GM21737 (cell line): ENCODE data around the gene DDT.
"Not testable (repeated sequence)": the region's sequence is repeated elsewhere in the genome, so short reads cannot be mapped to it uniquely, and the experiment has no call there.

Experiments
- ATAC-seq: cut with Tn5 transposase; IDR thresholded peaks from one replicate; pipeline ENCODE4 v1.9.1; 2021; ENCODE audit warnings: mild to moderate bottlenecking, moderate library complexity; ENCODE audit not compliant: unreplicated experiment

The DDT gene

GRCh38 chr22:23953485-23953884 is 20.8 kb downstream of the DDT start:
- not testable (repeated sequence) for ATAC-seq

DNA sequence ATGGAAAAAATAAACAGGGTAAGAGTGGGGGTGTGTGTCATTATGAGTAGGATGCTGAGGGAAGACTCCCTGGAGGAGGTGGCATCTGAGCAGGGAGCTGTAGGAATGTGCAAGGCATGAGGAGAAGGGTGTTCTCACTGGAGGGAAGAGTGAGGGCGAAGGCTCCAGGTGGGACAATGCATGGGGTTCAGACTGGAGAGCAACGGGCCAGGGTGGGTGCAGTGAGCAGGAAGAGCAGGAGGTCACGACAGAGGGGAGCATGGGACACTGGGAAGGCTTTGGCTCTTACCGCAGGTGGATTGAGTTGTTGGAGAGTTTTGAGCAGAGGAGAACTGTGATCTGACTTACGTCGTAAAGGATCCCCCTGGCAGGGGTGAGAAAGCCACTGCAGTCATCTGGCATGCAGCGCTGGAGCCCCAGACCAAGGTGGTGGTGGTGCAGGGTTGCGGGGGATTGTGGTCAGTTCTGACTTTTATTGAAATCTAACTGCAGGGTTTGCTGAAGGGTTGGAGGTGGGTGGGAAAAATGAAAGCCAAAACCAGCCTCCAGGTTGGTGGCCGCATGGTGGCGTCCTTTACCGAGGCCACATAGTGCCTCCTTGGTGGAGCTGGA is 21.3 kb downstream of the DDT start:
- not testable (repeated sequence) for ATAC-seq

- not testable (repeated sequence) for ATAC-seq
Observed at GRCh38 chr22:23951383-23951782, 22.9 kb downstream of the DDT start.

GRCh38 chr22:23949764-23950163 is 24.5 kb downstream of the DDT start:
- not testable (repeated sequence) for ATAC-seq

DNA sequence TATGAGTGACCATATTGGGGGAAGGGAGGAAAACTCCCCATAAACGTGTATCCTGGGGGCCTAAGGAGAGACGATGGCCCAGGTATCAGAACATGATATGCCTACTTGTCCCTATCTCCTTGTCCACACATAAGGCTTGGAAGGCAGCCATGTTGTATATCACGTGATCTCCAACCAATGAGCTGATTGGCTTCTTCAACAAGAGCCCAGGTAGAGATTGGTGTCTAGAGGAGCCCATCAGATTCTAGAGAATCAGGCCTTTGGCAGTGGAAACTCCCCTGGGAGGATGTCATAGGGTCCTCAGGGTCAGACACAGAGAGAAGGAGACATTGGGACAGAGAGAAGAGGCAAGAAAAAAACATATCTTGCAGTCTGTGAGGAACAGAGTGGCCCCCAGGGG is 26.9 kb downstream of the DDT start:
- not testable (repeated sequence) for ATAC-seq

DNA sequence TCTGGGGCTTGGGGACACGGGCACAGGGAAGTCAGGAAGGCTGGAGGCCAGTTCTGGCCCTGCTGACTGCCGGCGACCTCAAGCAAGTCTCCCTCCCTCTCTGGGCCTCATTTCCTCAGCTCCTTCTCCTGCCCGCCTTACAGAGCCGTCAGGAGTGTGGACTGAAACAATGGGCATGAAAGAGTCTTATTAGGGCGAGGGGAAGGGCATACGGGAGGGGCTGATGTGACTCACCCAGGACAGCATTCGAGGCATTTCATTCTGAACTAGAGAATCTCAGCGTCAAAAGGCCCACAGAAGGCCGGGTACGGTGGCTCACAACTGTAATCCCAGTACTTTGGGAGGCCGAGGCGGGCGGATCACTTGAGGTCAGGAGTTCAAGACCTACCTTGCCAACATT is 34.1 kb downstream of the DDT start:
- ATAC-seq: not testable (repeated sequence)

GRCh38 chr22:23939017-23939357 is 35.3 kb downstream of the DDT start:
- no peak for ATAC-seq

- ATAC-seq: no peak
Observed at GRCh38 chr22:23938328-23939016, 35.8 kb downstream of the DDT start.

- ATAC-seq: no peak
Observed at GRCh38 chr22:23926561-23926960, 47.7 kb downstream of the DDT start.

- ATAC-seq: no peak
Observed at GRCh38 chr22:23925020-23925606, 49.1 kb downstream of the DDT start.

DNA sequence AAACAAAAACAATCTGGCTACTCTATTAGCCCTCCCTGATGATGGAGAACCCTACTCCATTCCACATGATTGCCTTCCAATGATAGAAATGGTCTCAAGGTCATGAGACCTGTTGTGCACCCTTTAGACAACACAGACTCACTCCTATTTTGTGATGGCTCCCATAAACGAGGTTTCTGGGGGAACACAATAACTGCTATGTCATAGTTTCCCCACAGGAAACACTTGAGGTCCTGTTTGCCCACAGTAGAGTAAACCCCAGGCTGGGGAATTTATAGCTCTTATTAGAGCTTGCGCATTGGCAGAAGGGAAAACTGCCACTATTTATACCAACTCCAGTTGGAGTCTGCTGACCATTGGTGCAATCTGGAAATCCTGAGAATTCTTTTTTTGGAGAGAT is 51.3 kb downstream of the DDT start:
- no peak for ATAC-seq

GRCh38 chr22:23921586-23922201 is 52.5 kb downstream of the DDT start:
- not testable (repeated sequence) for ATAC-seq
